Fibroblast of lung (primary cell): ENCODE results near the gene PTX4. TPM values are rescaled to one million over a fixed set of nuclear protein-coding genes. Genes with fewer than 3 reads are reported as not detected.

Experiments used
- DNase-seq, 2 donors: peaks; one replicate each; pipeline versions ENCODE4 v3.0.0 to v3.0.0-alpha.2; 2010; ENCODE audit warnings: low read depth in 2 of 2
- H2AFZ ChIP-seq: 2 replicates; pipeline ENCODE4 v1.5.1; 2012; ENCODE audit warnings: low read length, control low read depth, inconsistent platforms
- H3K27ac ChIP-seq: 2 replicates; pipeline ENCODE4 v1.5.1; 2011; ENCODE audit warnings: low read length, control low read depth; ENCODE audit not compliant: insufficient read depth
- H3K27me3 ChIP-seq: 2 replicates; pipeline ENCODE4 v1.5.1; 2011; ENCODE audit warnings: mild to moderate bottlenecking, low read length; ENCODE audit not compliant: control insufficient read depth, insufficient read depth
- H3K36me3 ChIP-seq: 2 replicates; pipeline ENCODE4 v1.5.1; 2011; ENCODE audit warnings: low read length; ENCODE audit not compliant: control insufficient read depth, insufficient read depth
- H3K4me1 ChIP-seq: 2 replicates; pipeline ENCODE4 v1.5.1; 2011; ENCODE audit warnings: low read length; ENCODE audit not compliant: control insufficient read depth, insufficient read depth; ENCODE audit errors: extremely low read depth
- H3K4me2 ChIP-seq: 2 replicates; pipeline ENCODE4 v1.5.1; 2011; ENCODE audit warnings: low read length, control low read depth; ENCODE audit not compliant: insufficient read depth; ENCODE audit errors: extremely low read depth
- H3K4me3 ChIP-seq, 4 experiments: fragments of 200-600 bp in 1 of 4; sonication (generic) in 1 of 4; replicated peaks in 1 of 4; 2 replicates each; pipeline ENCODE4 v1.5.1; 2011 to 2016; ENCODE audit warnings: low read length in 4 of 4, low read depth in 3 of 4, mild to moderate bottlenecking in 3 of 4, control low read depth in 2 of 4, inconsistent platforms in 1 of 4, mixed read lengths in 1 of 4; ENCODE audit not compliant: insufficient read depth in 1 of 4; ENCODE audit errors: control extremely low read depth in 1 of 4
- H3K79me2 ChIP-seq: 2 replicates; pipeline ENCODE4 v1.5.1; 2012; ENCODE audit warnings: mild to moderate bottlenecking, low read length, inconsistent platforms; ENCODE audit not compliant: control insufficient read depth, insufficient read depth
- H3K9ac ChIP-seq: 2 replicates; pipeline ENCODE4 v1.5.1; 2011; ENCODE audit warnings: mild to moderate bottlenecking, low read length, control low read depth; ENCODE audit not compliant: insufficient read depth
- H3K9me3 ChIP-seq: 2 replicates; pipeline ENCODE4 v1.5.1; 2012; ENCODE audit warnings: low read depth, low read length; ENCODE audit not compliant: control insufficient read depth, insufficient read depth
- H4K20me1 ChIP-seq: 2 replicates; pipeline ENCODE4 v1.5.1; 2011; ENCODE audit warnings: low read length; ENCODE audit not compliant: control insufficient read depth, insufficient read depth; ENCODE audit errors: extremely low read depth
- EZH2 ChIP-seq: IDR thresholded peaks from 2 replicates; pipeline ENCODE4 v1.5.1; 2012; ENCODE audit warnings: low read length, control low read depth, mild to moderate bottlenecking; ENCODE audit errors: missing control alignments
- polyA plus RNA-seq, 2 donors: library from polyadenylated mRNA; depleted of rRNA in 1 of 2; stranded (reverse) in 1 of 2; unstranded in 1 of 2; fragments of >200 nt; gene quantifications; 2 replicates each; pipeline ENCODE4 v1.2.1, GENCODE V29; 2011 to 2012; ENCODE audit warnings: missing spikeins in 1 of 2
- total RNA-seq: library from RNA; depleted of rRNA; stranded (reverse); fragments of >200 nt; gene quantifications from 2 replicates; pipeline ENCODE4 v1.2.1, GENCODE V29; 2014
- TF ChIP-seq, protein P1 (sequence below), 2 donors: IDR thresholded peaks in 1 of 2; conservative IDR thresholded peaks in 1 of 2; 1 replicate in 1 of 2; 2 replicates in 1 of 2; pipeline ENCODE4 v1.5.1; 2011 to 2012; ENCODE audit warnings: low read length in 2 of 2, control low read depth in 1 of 2, inconsistent platforms in 1 of 2, low read depth in 1 of 2, mild to moderate bottlenecking in 1 of 2

Gene PTX4
- total and polyA plus RNA-seq, 2 donors (not counting 1 experiment from before 2014, with no cell fraction given): not detected

DNA sequence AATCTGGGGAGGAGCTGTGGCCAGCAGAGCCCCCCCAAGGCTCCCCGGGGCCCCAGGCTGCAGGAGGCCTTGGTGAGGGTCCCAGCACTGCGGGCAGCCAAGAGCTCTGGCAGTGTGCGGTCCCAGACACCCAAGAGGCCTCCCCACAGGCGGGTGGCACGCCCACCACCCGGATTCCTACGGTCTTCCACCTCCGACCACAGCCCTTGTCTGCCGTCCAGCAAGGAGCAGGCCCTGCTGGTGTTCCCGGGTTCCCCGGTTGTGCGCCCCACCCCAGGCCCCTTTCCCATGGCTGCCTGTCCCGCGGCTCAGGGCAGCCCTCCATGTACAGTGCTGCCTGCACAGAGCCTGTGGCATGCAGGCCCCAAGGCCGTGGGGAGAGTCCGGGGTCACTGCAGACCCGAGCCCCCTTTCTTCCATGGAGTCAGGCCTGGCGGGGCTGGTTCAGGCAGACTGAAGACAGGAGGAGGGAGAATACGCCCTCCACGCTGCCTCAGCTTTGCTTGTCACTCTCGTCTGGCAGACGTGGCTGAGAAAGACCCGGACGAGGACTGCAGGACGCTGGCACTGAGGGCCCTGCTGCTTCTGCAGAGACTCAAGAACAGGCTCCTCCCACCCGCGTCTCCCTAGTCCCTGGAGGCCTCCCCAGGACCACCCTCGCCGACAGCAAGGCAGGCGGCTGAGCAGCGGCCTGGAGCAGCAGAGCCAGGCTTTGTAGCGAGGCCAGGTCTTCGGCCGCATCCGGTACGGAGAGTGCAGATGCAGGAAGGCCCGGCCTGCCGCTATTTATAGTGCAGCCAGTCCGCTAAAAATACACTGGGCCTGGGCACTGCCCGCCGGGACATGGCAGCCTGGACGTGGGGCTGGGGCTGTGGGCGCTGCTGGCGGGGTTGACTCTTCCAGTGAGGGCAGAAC lies 20.8 kb upstream of the PTX4 start:
- Histone ChIP-seq H4K20me1 (no peaks in the 10 kb centered on the region), H2AFZ (no peak overlapping the region), H3K4me2 (no peak overlapping the region), H3K79me2 (no peaks in the 10 kb centered on the region), H3K9ac (peak overlapping the region; percentile 16), H3K4me1 (no peaks in the 10 kb centered on the region), H3K4me3 (no peak overlapping the region), H3K27me3 (no peaks in the 10 kb centered on the region), H3K27ac (peak overlapping the region; percentile 14), H3K36me3 (peaks cover 20% of the 10 kb centered on the region), H3K9me3 (no peaks in the 10 kb centered on the region)
- TF ChIP-seq EZH2: no peak
- DNase-seq: no peak

DNA sequence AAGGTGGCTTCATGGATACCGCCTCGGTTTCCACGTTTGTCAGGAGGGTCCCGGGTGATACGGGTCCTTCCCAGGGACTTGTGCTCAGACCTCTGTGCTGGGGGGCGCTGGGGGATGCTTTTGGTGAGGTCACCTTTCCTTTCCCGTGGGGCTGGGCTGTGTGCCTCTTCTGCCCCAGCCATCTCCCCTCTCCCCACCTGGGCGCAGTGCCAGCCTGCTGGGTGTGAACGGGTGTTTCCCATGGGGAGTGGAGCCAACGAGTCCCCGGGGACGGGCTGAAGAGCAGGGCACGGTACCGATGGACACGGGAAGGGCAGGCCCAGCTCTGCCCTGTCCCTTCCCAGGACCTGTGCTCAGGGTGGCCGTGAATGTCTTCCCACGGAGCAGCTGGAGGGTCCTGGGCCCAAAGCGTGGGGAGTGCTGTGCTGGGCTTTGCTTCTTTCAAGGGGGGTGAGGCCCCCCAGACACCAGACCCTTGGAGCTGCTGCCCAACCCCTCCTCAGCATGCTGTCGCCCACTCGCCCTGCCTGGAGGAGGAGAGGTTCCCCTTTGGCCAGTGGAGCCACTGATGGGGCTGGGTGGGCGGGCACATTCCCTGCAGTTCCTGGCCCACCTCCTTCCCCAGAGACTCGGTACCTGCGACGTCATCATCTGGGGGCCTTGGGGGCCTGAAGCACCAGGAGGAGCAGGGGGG lies 19.9 kb upstream of the PTX4 start:
- Histone ChIP-seq H3K79me2 (no peaks in the 10 kb centered on the region), H3K36me3 (peaks cover 21% of the 10 kb centered on the region), H3K4me2 (no peak overlapping the region), H3K9me3 (no peaks in the 10 kb centered on the region), H3K4me1 (no peaks in the 10 kb centered on the region), H3K4me3 (no peak overlapping the region), H4K20me1 (no peaks in the 10 kb centered on the region), H3K27me3 (no peaks in the 10 kb centered on the region), H3K9ac (no peak overlapping the region), H3K27ac (no peak overlapping the region), H2AFZ (no peak overlapping the region)
- DNase-seq: no peak
- TF ChIP-seq EZH2: no peak
- TF ChIP-seq, protein P1, sequence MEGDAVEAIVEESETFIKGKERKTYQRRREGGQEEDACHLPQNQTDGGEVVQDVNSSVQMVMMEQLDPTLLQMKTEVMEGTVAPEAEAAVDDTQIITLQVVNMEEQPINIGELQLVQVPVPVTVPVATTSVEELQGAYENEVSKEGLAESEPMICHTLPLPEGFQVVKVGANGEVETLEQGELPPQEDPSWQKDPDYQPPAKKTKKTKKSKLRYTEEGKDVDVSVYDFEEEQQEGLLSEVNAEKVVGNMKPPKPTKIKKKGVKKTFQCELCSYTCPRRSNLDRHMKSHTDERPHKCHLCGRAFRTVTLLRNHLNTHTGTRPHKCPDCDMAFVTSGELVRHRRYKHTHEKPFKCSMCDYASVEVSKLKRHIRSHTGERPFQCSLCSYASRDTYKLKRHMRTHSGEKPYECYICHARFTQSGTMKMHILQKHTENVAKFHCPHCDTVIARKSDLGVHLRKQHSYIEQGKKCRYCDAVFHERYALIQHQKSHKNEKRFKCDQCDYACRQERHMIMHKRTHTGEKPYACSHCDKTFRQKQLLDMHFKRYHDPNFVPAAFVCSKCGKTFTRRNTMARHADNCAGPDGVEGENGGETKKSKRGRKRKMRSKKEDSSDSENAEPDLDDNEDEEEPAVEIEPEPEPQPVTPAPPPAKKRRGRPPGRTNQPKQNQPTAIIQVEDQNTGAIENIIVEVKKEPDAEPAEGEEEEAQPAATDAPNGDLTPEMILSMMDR (conservative IDR thresholded peaks at IDR 0.05 in 1 of 2, IDR thresholded peaks at IDR 0.05 in 1 of 2; ENCODE audit: low read depth in 1 of 2, low read length in 2 of 2): no peak

DNA sequence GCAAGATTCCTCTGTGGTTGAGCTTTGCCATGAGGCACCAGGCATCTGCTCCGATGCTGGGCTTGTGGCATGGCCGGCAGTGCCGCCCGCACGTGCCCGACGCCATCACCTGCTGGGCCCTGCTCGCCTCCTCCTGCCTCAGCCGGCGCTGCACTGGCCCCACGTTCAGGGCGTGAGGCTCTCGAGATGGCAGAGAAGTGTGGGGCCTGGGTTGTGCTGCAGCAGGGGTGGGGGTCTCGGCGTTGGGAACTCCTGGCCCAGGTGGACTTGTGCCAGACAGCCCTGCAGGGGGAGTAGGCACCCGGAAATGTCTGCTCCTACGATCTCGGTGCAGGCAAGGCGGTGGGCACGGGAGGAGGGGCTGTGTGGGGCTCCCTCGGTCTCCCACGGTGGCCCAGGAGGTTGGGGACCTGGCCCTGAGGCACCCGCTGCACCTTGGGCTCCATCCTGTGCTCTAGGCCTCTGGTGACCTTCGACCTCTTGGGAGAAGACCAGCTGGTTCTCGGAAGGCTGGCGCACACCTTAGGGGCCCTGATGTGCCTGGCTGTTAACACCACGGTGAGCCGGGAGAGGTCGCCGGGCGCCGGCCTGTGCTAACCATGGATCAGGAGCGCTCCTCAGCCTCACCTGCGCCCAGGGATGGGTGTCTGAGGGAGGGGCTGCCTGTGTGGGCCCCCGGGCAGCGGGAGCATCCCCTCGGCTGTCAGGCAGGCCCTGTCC lies 17.9 kb upstream of the PTX4 start:
- Histone ChIP-seq H3K79me2 (no peaks in the 10 kb centered on the region), H3K4me2 (no peak overlapping the region), H3K4me1 (no peaks in the 10 kb centered on the region), H3K4me3 (no peak overlapping the region), H4K20me1 (no peaks in the 10 kb centered on the region), H3K27ac (no peak overlapping the region), H3K36me3 (peaks cover 33% of the 10 kb centered on the region), H3K9ac (no peak overlapping the region), H3K27me3 (no peaks in the 10 kb centered on the region), H3K9me3 (no peaks in the 10 kb centered on the region), H2AFZ (no peak overlapping the region)
- TF ChIP-seq EZH2: no peak
- TF ChIP-seq, protein P1 (conservative IDR thresholded peaks at IDR 0.05 in 1 of 2, IDR thresholded peaks at IDR 0.05 in 1 of 2; ENCODE audit: low read depth in 1 of 2, low read length in 2 of 2): no peak
- DNase-seq: no peak
